Lower leg skin (tissue), 4 donors: Measurements from ENCODE around the gene PRKCH. TPM values are rescaled to one million over a fixed set of nuclear protein-coding genes. Genes with fewer than 3 reads are reported as not detected.

Experiments used
- DNase-seq, 2 donors: peaks; one replicate each; pipeline ENCODE4 v3.0.0-alpha.2; 2019; ENCODE audit warnings: low spot score in 2 of 2
- H3K4me3 ChIP-seq: fragments of 200-600 bp; sonication (generic); 2 replicates; pipeline ENCODE4 v1.5.1; 2017; ENCODE audit warnings: mild to moderate bottlenecking, low read depth; ENCODE audit not compliant: poor library complexity, severe bottlenecking
- POLR2A ChIP-seq, 2 donors: fragments of 450-650 bp; IDR thresholded peaks; one replicate each; pipeline ENCODE4 v1.6.1; 2016 to 2017; ENCODE audit warnings: antibody characterized with exemption in 2 of 2, mild to moderate bottlenecking in 1 of 2, moderate library complexity in 1 of 2
- WGBS, 2 donors: methylation state at CpG; one replicate each; pipeline ENCODE4 v1.1.5; 2018; 5-methylcytosine and 5-hydroxymethylcytosine counted together
- intact Hi-C: fragments of 100-400 bp; cut with DNase I; formaldehyde crosslinking; loops from one replicate; pipeline ENCODE4 v1.15.0; 2023; ENCODE audit warnings: low total_unique reads
- total RNA-seq, 4 donors: library from RNA; depleted of rRNA; stranded (reverse); fragments of >200 nt; gene quantifications; one replicate each; pipeline ENCODE4 v1.1.0, GENCODE V29; 2016
- TF ChIP-seq, protein P1 (sequence below), 3 donors: fragments of 450-650 bp; IDR thresholded peaks; one replicate each; pipeline ENCODE4 v1.5.1; 2016; ENCODE audit warnings: antibody characterized with exemption in 3 of 3, mild to moderate bottlenecking in 3 of 3, moderate library complexity in 2 of 3

Gene PRKCH
- total RNA-seq, 4 donors from 2014 or later, result 57.3 to 103 (median 66.7) TPM

DNA sequence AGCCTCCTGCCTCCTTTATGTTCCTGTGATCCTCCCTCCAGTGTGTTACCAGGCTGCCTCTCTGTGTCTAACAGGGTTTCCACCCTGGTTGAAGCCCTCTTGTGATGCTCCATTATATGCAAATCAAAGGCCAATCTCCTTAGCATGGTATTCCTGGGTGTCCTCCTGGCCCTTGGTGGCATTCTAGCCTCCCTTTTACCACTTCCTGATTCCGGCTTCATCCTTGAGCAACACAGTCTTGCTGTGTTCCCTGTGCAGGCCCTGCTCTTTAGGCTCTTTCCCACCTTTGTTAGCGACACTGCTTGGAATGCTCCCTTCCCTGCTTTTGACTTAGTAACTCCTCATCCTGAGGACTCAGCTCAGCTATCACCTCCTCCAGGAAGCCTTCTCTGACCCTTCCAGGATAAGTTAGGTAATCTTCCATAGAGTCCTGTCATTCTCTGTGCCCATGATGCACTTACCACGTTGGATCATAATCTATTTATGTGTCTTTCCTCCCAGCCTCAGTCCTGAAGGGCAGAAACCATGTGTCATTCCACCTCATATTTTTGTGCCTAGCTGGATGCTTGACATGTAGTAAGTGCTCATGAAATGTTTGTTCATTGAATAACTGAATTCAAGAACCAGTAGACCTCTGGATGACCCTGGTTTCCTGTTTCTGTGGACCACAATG lies 37.3 kb downstream of the PRKCH start:
- no peak overlapping the region for H3K4me3 ChIP-seq
- intact Hi-C loops, result no loop called here
- no peak for DNase-seq
- TF ChIP-seq, protein P1, sequence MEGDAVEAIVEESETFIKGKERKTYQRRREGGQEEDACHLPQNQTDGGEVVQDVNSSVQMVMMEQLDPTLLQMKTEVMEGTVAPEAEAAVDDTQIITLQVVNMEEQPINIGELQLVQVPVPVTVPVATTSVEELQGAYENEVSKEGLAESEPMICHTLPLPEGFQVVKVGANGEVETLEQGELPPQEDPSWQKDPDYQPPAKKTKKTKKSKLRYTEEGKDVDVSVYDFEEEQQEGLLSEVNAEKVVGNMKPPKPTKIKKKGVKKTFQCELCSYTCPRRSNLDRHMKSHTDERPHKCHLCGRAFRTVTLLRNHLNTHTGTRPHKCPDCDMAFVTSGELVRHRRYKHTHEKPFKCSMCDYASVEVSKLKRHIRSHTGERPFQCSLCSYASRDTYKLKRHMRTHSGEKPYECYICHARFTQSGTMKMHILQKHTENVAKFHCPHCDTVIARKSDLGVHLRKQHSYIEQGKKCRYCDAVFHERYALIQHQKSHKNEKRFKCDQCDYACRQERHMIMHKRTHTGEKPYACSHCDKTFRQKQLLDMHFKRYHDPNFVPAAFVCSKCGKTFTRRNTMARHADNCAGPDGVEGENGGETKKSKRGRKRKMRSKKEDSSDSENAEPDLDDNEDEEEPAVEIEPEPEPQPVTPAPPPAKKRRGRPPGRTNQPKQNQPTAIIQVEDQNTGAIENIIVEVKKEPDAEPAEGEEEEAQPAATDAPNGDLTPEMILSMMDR (IDR thresholded peaks at IDR 0.05), result no peak
- no peak for TF ChIP-seq POLR2A (IDR thresholded peaks at IDR 0.05)
- 75 to 82% methylated on average over 3 of the region's 3 CpGs for WGBS, 2 donors

DNA sequence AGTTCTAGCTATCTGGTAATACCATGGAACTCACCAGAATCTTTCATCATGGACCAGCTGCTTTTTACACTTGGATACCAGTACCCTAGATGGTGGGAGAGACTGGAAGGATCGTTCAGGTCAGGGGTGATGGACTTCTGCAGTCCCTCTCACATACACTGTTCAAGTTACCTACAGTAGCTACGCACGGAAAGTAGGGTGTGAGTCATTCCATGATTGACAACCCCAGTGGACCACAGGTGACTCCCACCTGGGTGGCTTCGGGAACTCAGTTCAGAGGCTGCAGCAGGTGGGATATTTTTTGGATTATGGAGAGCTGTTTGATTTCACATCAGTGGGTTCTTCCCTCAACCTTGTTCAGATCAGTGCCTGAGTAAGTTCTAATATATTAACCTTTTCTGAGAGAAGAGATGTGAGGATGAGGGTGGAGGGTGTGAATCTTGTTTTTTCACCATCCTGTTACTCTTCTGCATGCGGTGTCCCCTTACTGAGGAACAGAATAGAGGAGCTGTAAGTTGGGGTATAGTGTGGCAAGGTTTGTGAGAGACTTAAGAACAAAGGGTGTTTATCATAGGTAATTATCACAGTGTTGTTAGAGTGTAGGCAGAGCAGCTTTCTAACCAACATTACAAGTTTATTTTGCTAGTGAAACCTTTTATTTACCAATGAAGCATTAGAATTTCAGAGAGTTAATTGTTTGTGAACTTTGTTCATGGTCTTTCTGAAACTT lies 39.6 kb downstream of the PRKCH start:
- H3K4me3 ChIP-seq, result no peak overlapping the region
- WGBS, 2 donors, result 81 to 86% methylated on average over 5 of the region's 5 CpGs
- TF ChIP-seq POLR2A (IDR thresholded peaks at IDR 0.05), result no peak
- TF ChIP-seq, protein P1 (IDR thresholded peaks at IDR 0.05), result no peak
- intact Hi-C loops, result no loop called here
- DNase-seq, result no peak

GRCh38 chr14:61362072-61362750 lies 40.8 kb downstream of the PRKCH start:
- DNase-seq, result no peak
- intact Hi-C loops, result no loop called here
- 69 to 79% methylated on average over 5 of the region's 5 CpGs for WGBS, 2 donors
- no peak overlapping the region for H3K4me3 ChIP-seq
- TF ChIP-seq POLR2A (IDR thresholded peaks at IDR 0.05), result no peak
- TF ChIP-seq, protein P1 (IDR thresholded peaks at IDR 0.05), result no peak

DNA sequence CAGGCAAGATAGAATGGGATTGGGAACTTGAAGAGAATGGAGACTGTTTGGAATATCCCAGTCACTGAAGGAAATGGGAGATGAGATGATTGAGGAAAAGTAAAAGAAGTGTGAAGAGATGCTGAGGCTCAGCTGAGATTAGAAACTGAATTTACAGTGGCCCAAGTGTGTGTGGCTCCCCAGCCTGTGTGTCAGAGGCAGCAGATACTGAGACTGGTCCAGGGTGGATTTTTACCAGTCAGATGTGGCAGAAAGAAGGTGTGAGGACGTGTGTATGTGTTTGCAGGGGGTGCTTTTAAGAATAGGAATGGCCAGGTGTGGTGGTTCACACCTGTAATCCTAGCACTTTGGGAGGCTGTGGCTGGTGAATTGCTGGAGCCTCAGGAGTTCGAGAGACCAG lies 42.9 kb downstream of the PRKCH start:
- intact Hi-C loops, result no loop called here
- no peak for DNase-seq
- WGBS, 2 donors, result 83 to 85% methylated on average over 2 of the region's 2 CpGs
- no peak overlapping the region for H3K4me3 ChIP-seq
- TF ChIP-seq, protein P1 (IDR thresholded peaks at IDR 0.05), result no peak
- TF ChIP-seq POLR2A (IDR thresholded peaks at IDR 0.05), result no peak

DNA sequence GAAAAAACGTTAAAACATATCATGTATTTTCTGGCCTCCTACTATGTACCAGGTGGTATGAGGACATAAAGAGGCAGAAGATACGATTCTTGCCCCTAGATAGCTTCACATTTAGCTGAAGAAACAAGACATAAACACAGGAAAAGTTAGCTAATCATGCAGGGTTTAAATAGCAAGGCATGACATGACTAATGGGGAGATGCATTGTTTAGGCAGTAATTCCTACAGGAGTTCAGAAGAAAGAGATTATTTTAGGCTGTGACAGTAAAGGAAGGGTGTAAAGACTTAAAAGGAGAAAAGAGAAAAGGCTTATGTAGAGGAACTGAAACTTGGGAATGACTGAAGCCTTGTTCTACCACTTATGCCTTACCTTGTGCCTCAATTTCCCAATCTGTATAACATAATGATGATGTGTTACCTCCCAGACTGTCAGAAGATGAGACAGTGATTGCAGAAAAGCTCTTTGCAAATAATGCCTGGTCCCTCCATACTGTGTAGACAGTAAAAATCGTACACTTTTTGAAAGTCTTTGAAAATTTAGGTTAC lies 44.4 kb downstream of the PRKCH start:
- 51 to 64% methylated on average over 3 of the region's 3 CpGs for WGBS, 2 donors
- DNase-seq, result no peak
- TF ChIP-seq POLR2A (IDR thresholded peaks at IDR 0.05), result no peak
- TF ChIP-seq, protein P1 (IDR thresholded peaks at IDR 0.05), result no peak
- intact Hi-C loops, result no loop called here
- H3K4me3 ChIP-seq, result no peak overlapping the region
